Globus pallidus (tissue), 1 donor: ENCODE results near the gene ARL16.
A peak's percentile ranks its signal among the peaks of the same experiment; 100 is the strongest.

Source experiments
- DNase-seq: peaks from one replicate; pipeline ENCODE4 v3.0.0-alpha.2; 2015; ENCODE audit warnings: low spot score

Gene ARL16

GRCh38 chr17:81666342-81667191 lies 17.0 kb downstream of the ARL16 start, which contains the start of the genes CCDC137 and OXLD1:
CCDC137 (plus strand) TSS chr17:81666737; CDS start chr17:81666767, 30 bp downstream.
OXLD1 (minus strand) TSS chr17:81666605; CDS start chr17:81666577, 28 bp downstream.
- peak; percentile 92 for DNase-seq

- DNase-seq = no peak
Measured at GRCh38 chr17:81666092-81666341, 17.6 kb downstream of the ARL16 start.

- DNase-seq = no peak
Measured at GRCh38 chr17:81665205-81666091, 18.1 kb downstream of the ARL16 start.

GRCh38 chr17:81664051-81664470 lies 19.5 kb downstream of the ARL16 start:
- no peak for DNase-seq

- DNase-seq = no peak
Measured at GRCh38 chr17:81662002-81662401, 21.6 kb downstream of the ARL16 start.

- DNase-seq = no peak
Measured at GRCh38 chr17:81660441-81660840, 23.2 kb downstream of the ARL16 start.

GRCh38 chr17:81659038-81659437 lies 24.6 kb downstream of the ARL16 start:
- DNase-seq = no peak

- no peak for DNase-seq
Measured at GRCh38 chr17:81656835-81657234, 26.8 kb downstream of the ARL16 start.

- DNase-seq = no peak
Measured at GRCh38 chr17:81656118-81656743, 27.4 kb downstream of the ARL16 start, which contains the start of gene PDE6G. PDE6G (minus strand) TSS chr17:81656542; CDS start chr17:81653305, 3,237 bp downstream.

GRCh38 chr17:81655378-81656117 lies 28.0 kb downstream of the ARL16 start:
- no peak for DNase-seq

GRCh38 chr17:81652906-81653771 lies 30.5 kb downstream of the ARL16 start:
- DNase-seq = no peak

GRCh38 chr17:81651692-81652091 lies 31.9 kb downstream of the ARL16 start:
- DNase-seq = no peak

- DNase-seq = no peak
Measured at GRCh38 chr17:81650951-81651350, 32.6 kb downstream of the ARL16 start.

GRCh38 chr17:81648707-81649085 lies 34.9 kb downstream of the ARL16 start:
- no peak for DNase-seq

- DNase-seq = no peak
Measured at GRCh38 chr17:81648013-81648706, 35.4 kb downstream of the ARL16 start.

GRCh38 chr17:81647640-81648012 lies 36.0 kb downstream of the ARL16 start:
- DNase-seq = no peak

GRCh38 chr17:81646869-81647600 lies 36.6 kb downstream of the ARL16 start:
- no peak for DNase-seq

- no peak for DNase-seq
Measured at GRCh38 chr17:81644976-81645952, 38.3 kb downstream of the ARL16 start.
